WTC11 (cell line): ENCODE measurements around the gene RNASET2. TPM values are rescaled to one million over a fixed set of nuclear protein-coding genes. Genes with fewer than 3 reads are reported as not detected.

Source experiments
- ATAC-seq: fragments of 200-7000 bp; cut with Tn5 transposase; 2 replicates; pipeline ENCODE4 v1.10.0; 2021; ENCODE audit warnings: mild to moderate bottlenecking, moderate library complexity
- CTCF ChIA-PET: fragments of 300-600 bp; sonication (Branson Sonifier 250); formaldehyde crosslinking; loops from one replicate; lab custom pipeline; 2021; ENCODE audit warnings: antibody characterized with exemption; lab: Charles Lee
- POLR2A ChIA-PET: fragments of 350-600 bp; sonication (Branson Sonifier 250); formaldehyde crosslinking; loops from one replicate; lab custom pipeline; 2021; ENCODE audit warnings: antibody characterized with exemption; lab: Charles Lee
- DNase-seq: peaks from one replicate; pipeline ENCODE4 v3.0.0; 2021; ENCODE audit warnings: low spot score
- H3K27ac Mint-ChIP-seq: 2 replicates; pipeline ENCODE4 v1.8.0; 2021; ENCODE audit warnings: mixed read lengths
- H3K27me3 Mint-ChIP-seq: 2 replicates; pipeline ENCODE4 v1.8.0; 2021; ENCODE audit warnings: low read depth, mild to moderate bottlenecking, moderate library complexity, mixed read lengths
- H3K36me3 Mint-ChIP-seq: 2 replicates; pipeline ENCODE4 v1.8.0; 2021; ENCODE audit warnings: mixed read lengths
- H3K4me1 Mint-ChIP-seq: 2 replicates; pipeline ENCODE4 v1.8.0; 2022; ENCODE audit warnings: mixed read lengths
- H3K4me3 Mint-ChIP-seq: 2 replicates; pipeline ENCODE4 v1.8.0; 2021; ENCODE audit warnings: mild to moderate bottlenecking, moderate library complexity, mixed read lengths
- H3K9me3 Mint-ChIP-seq: 2 replicates; pipeline ENCODE4 v1.8.0; 2021; ENCODE audit warnings: mixed read lengths
- ATF1 ChIP-seq: sonication (generic); formaldehyde crosslinking; IDR thresholded peaks from 2 replicates; pipeline ENCODE4 v1.8.1; 2023; ENCODE audit warnings: mild to moderate bottlenecking, moderate library complexity, missing genetic modification reagents
- CREB1 ChIP-seq: sonication (generic); formaldehyde crosslinking; IDR thresholded peaks from 2 replicates; pipeline ENCODE4 v1.8.0; 2023; ENCODE audit warnings: mild to moderate bottlenecking, missing genetic modification reagents
- ELF4 ChIP-seq: sonication (generic); formaldehyde crosslinking; IDR thresholded peaks from 2 replicates; pipeline ENCODE4 v1.8.1; 2022; ENCODE audit warnings: low read depth, mild to moderate bottlenecking, moderate library complexity, missing genetic modification reagents
- FOXK1 ChIP-seq: sonication (generic); formaldehyde crosslinking; IDR thresholded peaks from 2 replicates; pipeline ENCODE4 v1.8.0; 2022; ENCODE audit warnings: mild to moderate bottlenecking, moderate library complexity, missing genetic modification reagents
- GABPB1 ChIP-seq: sonication (generic); formaldehyde crosslinking; IDR thresholded peaks from 2 replicates; pipeline ENCODE4 v1.8.1; 2023; ENCODE audit warnings: mild to moderate bottlenecking, missing genetic modification reagents
- HMGA2 ChIP-seq: fragments of 250-450 bp; sonication (Bioruptor Pico); IDR thresholded peaks from 2 replicates; pipeline ENCODE4 v1.4.0; 2021; ENCODE audit warnings: mild to moderate bottlenecking, moderate library complexity
- MYBL2 ChIP-seq: sonication (generic); formaldehyde crosslinking; IDR thresholded peaks from 2 replicates; pipeline ENCODE4 v1.8.1; 2023; ENCODE audit warnings: mild to moderate bottlenecking, moderate library complexity, missing genetic modification reagents
- NFATC4 ChIP-seq: fragments of 250-450 bp; sonication (Bioruptor Pico); IDR thresholded peaks from 2 replicates; pipeline ENCODE4 v1.9.0; 2021; ENCODE audit warnings: mild to moderate bottlenecking
- NFYB ChIP-seq: sonication (generic); formaldehyde crosslinking; conservative IDR thresholded peaks from 2 replicates; pipeline ENCODE4 v1.8.0; 2022; ENCODE audit warnings: low read depth, missing genetic modification reagents
- NR1H2 ChIP-seq: sonication (generic); formaldehyde crosslinking; IDR thresholded peaks from 2 replicates; pipeline ENCODE4 v1.9.0; 2021; ENCODE audit warnings: mild to moderate bottlenecking, moderate library complexity, missing genetic modification reagents
- NR2C2 ChIP-seq: sonication (generic); formaldehyde crosslinking; IDR thresholded peaks from 2 replicates; pipeline ENCODE4 v1.8.0; 2022; ENCODE audit warnings: mild to moderate bottlenecking, missing genetic modification reagents
- PRRX2 ChIP-seq: fragments of 250-450 bp; sonication (Bioruptor Pico); IDR thresholded peaks from 2 replicates; pipeline ENCODE4 v1.8.0; 2021; ENCODE audit warnings: mild to moderate bottlenecking
- TCF7 ChIP-seq: sonication (generic); formaldehyde crosslinking; IDR thresholded peaks from 2 replicates; pipeline ENCODE4 v1.8.0; 2022; ENCODE audit warnings: mild to moderate bottlenecking, low read depth, missing genetic modification reagents, moderate library complexity
- TEAD4 ChIP-seq: sonication (generic); formaldehyde crosslinking; IDR thresholded peaks from 2 replicates; pipeline ENCODE4 v1.8.0; 2022; ENCODE audit warnings: mild to moderate bottlenecking, missing genetic modification reagents
- ZNF138 ChIP-seq: sonication (generic); formaldehyde crosslinking; conservative IDR thresholded peaks from 2 replicates; pipeline ENCODE4 v1.8.1; 2022; ENCODE audit warnings: mild to moderate bottlenecking, moderate library complexity, missing genetic modification reagents
- total RNA-seq: library from RNA; stranded (reverse); gene quantifications from 3 replicates; pipeline ENCODE4 v1.2.3, GENCODE V29; 2021
- TF ChIP-seq, protein P1 (sequence below): sonication (generic); formaldehyde crosslinking; IDR thresholded peaks from 2 replicates; pipeline ENCODE4 v1.8.1; 2022; ENCODE audit warnings: low read depth, mild to moderate bottlenecking, moderate library complexity, missing genetic modification reagents, borderline replicate concordance
- TF ChIP-seq, protein P2 (sequence below): fragments of 250-450 bp; sonication (Bioruptor Pico); IDR thresholded peaks from 2 replicates; pipeline ENCODE4 v2.1.2; 2022; ENCODE audit warnings: mild to moderate bottlenecking, moderate library complexity
- TF ChIP-seq, protein P3 (sequence below): sonication (generic); formaldehyde crosslinking; conservative IDR thresholded peaks from 2 replicates; pipeline ENCODE4 v1.8.1; 2022; ENCODE audit warnings: mild to moderate bottlenecking, missing genetic modification reagents
- TF ChIP-seq, protein P4 (sequence below): sonication (generic); formaldehyde crosslinking; conservative IDR thresholded peaks from 2 replicates; pipeline ENCODE4 v1.8.1; 2023; ENCODE audit warnings: mild to moderate bottlenecking, low read depth, missing genetic modification reagents, moderate library complexity
- TF ChIP-seq, protein P5 (sequence below): sonication (generic); formaldehyde crosslinking; IDR thresholded peaks from 2 replicates; pipeline ENCODE4 v1.8.0; 2022; ENCODE audit warnings: mild to moderate bottlenecking, missing genetic modification reagents
- TF ChIP-seq, protein P6 (sequence below): sonication (generic); formaldehyde crosslinking; IDR thresholded peaks from 2 replicates; pipeline ENCODE4 v1.8.0; 2023; ENCODE audit warnings: missing genetic modification reagents, mild to moderate bottlenecking, borderline replicate concordance
- TF ChIP-seq, protein P7 (sequence below): fragments of 250-450 bp; sonication (Bioruptor Pico); IDR thresholded peaks from 2 replicates; pipeline ENCODE4 v1.9.0; 2021; ENCODE audit warnings: moderate library complexity, mild to moderate bottlenecking, inconsistent platforms, borderline replicate concordance

The RNASET2 gene
- total RNA-seq, 1 experiment from 2014 or later: 35.6 TPM

DNA sequence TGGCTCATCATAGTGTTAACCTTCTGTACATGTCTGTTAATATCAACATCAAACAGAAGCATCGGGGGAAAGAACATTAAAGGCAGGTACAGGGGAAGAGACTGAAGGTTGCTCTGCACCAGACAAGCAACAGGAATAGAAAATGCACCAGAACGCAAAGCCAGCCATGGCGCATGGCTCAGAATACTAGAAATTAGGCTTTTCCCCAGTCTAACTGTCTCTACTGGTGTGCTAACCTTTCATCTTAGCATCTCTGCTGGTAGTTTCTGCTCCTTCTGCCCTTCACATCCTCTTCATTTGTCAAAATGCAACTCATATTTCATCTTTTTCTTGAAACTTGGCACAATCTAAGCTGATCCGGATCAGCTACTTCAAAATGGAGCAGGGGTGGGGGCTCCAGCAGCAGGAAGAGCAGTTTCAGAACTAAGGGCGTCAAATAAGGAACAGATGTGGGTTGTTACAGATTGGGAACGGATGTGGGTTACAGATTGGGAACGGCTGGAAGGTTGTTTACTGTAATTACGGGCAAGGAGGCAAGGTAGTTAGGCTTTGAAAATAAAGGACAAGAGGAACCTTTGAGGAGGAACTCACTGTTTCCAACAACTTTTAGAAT is 13.1 kb upstream of the RNASET2 start:
- H3K4me3 Mint-ChIP-seq: no peak overlapping the region
- peaks cover 79% of the 10 kb centered on the region for H3K36me3 Mint-ChIP-seq
- H3K4me1 Mint-ChIP-seq: peaks cover 17% of the 10 kb centered on the region
- POLR2A ChIA-PET: no interaction called here
- TF ChIP-seq, protein P1, sequence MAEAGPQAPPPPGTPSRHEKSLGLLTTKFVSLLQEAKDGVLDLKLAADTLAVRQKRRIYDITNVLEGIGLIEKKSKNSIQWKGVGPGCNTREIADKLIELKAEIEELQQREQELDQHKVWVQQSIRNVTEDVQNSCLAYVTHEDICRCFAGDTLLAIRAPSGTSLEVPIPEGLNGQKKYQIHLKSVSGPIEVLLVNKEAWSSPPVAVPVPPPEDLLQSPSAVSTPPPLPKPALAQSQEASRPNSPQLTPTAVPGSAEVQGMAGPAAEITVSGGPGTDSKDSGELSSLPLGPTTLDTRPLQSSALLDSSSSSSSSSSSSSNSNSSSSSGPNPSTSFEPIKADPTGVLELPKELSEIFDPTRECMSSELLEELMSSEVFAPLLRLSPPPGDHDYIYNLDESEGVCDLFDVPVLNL (CRISPR knock-in tag): no peak
- TF ChIP-seq, protein P2, sequence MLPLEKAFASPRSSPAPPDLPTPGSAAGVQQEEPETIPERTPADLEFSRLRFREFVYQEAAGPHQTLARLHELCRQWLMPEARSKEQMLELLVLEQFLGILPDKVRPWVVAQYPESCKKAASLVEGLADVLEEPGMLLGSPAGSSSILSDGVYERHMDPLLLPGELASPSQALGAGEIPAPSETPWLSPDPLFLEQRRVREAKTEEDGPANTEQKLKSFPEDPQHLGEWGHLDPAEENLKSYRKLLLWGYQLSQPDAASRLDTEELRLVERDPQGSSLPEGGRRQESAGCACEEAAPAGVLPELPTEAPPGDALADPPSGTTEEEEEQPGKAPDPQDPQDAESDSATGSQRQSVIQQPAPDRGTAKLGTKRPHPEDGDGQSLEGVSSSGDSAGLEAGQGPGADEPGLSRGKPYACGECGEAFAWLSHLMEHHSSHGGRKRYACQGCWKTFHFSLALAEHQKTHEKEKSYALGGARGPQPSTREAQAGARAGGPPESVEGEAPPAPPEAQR (CRISPR knock-in tag): no peak
- TF ChIP-seq NR2C2 (no peak), NR1H2 (CRISPR knock-in tag) (no peak), CREB1 (CRISPR knock-in tag) (no peak), HMGA2 (no peak), MYBL2 (no peak), NFYB (CRISPR knock-in tag) (no peak), GABPB1 (no peak), FOXK1 (CRISPR knock-in tag) (no peak)
- TF ChIP-seq, protein P3, sequence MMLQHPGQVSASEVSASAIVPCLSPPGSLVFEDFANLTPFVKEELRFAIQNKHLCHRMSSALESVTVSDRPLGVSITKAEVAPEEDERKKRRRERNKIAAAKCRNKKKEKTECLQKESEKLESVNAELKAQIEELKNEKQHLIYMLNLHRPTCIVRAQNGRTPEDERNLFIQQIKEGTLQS: no peak
- TF ChIP-seq, protein P4, sequence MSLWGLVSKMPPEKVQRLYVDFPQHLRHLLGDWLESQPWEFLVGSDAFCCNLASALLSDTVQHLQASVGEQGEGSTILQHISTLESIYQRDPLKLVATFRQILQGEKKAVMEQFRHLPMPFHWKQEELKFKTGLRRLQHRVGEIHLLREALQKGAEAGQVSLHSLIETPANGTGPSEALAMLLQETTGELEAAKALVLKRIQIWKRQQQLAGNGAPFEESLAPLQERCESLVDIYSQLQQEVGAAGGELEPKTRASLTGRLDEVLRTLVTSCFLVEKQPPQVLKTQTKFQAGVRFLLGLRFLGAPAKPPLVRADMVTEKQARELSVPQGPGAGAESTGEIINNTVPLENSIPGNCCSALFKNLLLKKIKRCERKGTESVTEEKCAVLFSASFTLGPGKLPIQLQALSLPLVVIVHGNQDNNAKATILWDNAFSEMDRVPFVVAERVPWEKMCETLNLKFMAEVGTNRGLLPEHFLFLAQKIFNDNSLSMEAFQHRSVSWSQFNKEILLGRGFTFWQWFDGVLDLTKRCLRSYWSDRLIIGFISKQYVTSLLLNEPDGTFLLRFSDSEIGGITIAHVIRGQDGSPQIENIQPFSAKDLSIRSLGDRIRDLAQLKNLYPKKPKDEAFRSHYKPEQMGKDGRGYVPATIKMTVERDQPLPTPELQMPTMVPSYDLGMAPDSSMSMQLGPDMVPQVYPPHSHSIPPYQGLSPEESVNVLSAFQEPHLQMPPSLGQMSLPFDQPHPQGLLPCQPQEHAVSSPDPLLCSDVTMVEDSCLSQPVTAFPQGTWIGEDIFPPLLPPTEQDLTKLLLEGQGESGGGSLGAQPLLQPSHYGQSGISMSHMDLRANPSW (CRISPR knock-in tag): no peak
- TF ChIP-seq, protein P5, sequence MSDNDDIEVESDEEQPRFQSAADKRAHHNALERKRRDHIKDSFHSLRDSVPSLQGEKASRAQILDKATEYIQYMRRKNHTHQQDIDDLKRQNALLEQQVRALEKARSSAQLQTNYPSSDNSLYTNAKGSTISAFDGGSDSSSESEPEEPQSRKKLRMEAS (CRISPR knock-in tag): no peak
- CTCF ChIA-PET: no interaction called here
- H3K9me3 Mint-ChIP-seq: peaks cover 51% of the 10 kb centered on the region
- no peak overlapping the region for H3K27ac Mint-ChIP-seq
- H3K27me3 Mint-ChIP-seq: peaks cover 68% of the 10 kb centered on the region
- DNase-seq: no peak
- ATAC-seq: no peak

DNA sequence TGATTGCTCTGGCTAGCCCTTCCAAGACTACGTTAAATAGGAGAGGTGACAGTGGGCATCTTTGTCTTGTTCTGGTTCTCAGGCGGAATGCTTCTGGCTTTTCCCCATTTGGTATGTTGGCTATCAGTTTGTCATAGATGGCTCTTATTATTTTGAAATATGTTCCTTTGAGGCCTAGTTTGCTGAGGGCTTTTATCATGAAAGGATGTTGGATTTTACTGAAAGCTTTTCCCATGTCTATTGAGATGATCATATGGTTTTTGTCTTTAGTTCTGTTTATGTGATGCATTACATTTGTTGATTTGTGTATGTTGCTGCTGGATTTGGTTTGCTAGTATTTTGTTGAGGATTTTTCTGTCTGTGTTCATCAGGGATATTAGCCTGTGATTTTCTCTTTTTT is 9.9 kb upstream of the RNASET2 start:
- ATAC-seq: no peak
- Mint-ChIP-seq H3K27me3 (peaks cover 58% of the 10 kb centered on the region), H3K4me1 (no peaks in the 10 kb centered on the region), H3K9me3 (peaks cover 60% of the 10 kb centered on the region), H3K27ac (no peak overlapping the region), H3K4me3 (no peak overlapping the region), H3K36me3 (peaks cover 68% of the 10 kb centered on the region)
- POLR2A ChIA-PET: no interaction called here
- DNase-seq: no peak
- CTCF ChIA-PET: no interaction called here
- TF ChIP-seq NR1H2 (CRISPR knock-in tag) (no peak), NFATC4 (CRISPR knock-in tag) (no peak), ZNF138 (no peak), PRRX2 (no peak), TCF7 (CRISPR knock-in tag) (no peak), ATF1 (CRISPR knock-in tag) (no peak), TEAD4 (CRISPR knock-in tag) (no peak), ELF4 (CRISPR knock-in tag) (no peak)
- TF ChIP-seq, protein P4 (CRISPR knock-in tag): no peak
- TF ChIP-seq, protein P6, sequence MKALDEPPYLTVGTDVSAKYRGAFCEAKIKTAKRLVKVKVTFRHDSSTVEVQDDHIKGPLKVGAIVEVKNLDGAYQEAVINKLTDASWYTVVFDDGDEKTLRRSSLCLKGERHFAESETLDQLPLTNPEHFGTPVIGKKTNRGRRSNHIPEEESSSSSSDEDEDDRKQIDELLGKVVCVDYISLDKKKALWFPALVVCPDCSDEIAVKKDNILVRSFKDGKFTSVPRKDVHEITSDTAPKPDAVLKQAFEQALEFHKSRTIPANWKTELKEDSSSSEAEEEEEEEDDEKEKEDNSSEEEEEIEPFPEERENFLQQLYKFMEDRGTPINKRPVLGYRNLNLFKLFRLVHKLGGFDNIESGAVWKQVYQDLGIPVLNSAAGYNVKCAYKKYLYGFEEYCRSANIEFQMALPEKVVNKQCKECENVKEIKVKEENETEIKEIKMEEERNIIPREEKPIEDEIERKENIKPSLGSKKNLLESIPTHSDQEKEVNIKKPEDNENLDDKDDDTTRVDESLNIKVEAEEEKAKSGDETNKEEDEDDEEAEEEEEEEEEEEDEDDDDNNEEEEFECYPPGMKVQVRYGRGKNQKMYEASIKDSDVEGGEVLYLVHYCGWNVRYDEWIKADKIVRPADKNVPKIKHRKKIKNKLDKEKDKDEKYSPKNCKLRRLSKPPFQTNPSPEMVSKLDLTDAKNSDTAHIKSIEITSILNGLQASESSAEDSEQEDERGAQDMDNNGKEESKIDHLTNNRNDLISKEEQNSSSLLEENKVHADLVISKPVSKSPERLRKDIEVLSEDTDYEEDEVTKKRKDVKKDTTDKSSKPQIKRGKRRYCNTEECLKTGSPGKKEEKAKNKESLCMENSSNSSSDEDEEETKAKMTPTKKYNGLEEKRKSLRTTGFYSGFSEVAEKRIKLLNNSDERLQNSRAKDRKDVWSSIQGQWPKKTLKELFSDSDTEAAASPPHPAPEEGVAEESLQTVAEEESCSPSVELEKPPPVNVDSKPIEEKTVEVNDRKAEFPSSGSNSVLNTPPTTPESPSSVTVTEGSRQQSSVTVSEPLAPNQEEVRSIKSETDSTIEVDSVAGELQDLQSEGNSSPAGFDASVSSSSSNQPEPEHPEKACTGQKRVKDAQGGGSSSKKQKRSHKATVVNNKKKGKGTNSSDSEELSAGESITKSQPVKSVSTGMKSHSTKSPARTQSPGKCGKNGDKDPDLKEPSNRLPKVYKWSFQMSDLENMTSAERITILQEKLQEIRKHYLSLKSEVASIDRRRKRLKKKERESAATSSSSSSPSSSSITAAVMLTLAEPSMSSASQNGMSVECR (CRISPR knock-in tag): no peak
- TF ChIP-seq, protein P7, sequence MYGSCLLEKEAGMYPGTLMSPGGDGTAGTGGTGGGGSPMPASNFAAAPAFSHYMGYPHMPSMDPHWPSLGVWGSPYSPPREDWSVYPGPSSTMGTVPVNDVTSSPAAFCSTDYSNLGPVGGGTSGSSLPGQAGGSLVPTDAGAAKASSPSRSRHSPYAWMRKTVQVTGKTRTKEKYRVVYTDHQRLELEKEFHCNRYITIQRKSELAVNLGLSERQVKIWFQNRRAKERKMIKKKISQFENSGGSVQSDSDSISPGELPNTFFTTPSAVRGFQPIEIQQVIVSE (CRISPR knock-in tag): no peak
